ENCODE data around the gene ZMYND11.
A peak's percentile ranks its signal among the peaks of the same experiment; 100 is the strongest.

ZMYND11 gene

GRCh38 chr10:283916-284356 is 148.7 kb downstream of the ZMYND11 start:
- TF ChIP-seq CTCF (IDR thresholded peaks at IDR 0.05) = no peak
- no peak overlapping the region for H3K27ac ChIP-seq

- H3K27ac ChIP-seq = peak overlapping the region; percentile 48
Measured at GRCh38 chr10:285216-285615, 150.0 kb downstream of the ZMYND11 start.

DNA sequence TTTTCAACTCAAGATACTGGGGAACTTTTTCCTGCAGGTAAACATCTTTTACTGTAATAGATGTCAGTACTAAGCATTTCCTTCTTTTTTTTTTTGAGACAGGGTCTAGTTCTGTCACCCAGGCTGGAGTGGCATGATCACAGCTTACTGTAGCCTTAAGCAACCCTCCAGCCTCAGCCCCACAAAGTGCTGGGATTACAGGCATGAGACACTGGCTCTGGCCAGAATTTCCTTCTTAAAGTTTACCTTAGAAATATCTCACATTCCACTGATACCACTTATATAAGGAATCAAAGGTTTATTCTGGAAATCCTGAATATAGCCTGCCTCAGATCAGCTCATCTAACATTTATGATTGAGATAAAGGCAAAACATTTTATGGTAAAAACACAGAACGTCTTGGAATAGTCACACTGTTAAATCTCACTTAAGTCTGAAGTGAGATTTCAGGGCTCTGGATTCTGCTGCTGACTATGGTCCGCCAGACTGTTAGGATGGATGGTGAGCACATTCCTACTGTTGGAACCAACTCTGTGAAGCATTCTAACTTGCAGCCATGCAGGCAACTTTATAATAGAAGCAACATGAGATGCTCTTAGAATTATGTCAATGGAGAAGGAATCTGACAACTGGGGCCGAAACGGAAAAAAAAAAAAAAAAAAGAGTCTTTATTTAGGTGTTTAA is 151.9 kb downstream of the ZMYND11 start:
- H3K27ac ChIP-seq = no peak overlapping the region

More at GRCh38 chr10:285216-285615, 150.0 kb downstream of the ZMYND11 start:
- TF ChIP-seq ZFX (IDR thresholded peaks at IDR 0.05; ENCODE audit: borderline replicate concordance) (no peak), CTCF (IDR thresholded peaks at IDR 0.05) (no peak)

GRCh38 chr10:287814-288213 is 152.6 kb downstream of the ZMYND11 start:
- H3K27ac ChIP-seq = no peak overlapping the region
- TF ChIP-seq CTCF (IDR thresholded peaks at IDR 0.05) = no peak
- no peak for TF ChIP-seq ZFX (IDR thresholded peaks at IDR 0.05; ENCODE audit: borderline replicate concordance)

More for the DNA sequence above, 151.9 kb downstream of the ZMYND11 start:
- TF ChIP-seq ZFX (IDR thresholded peaks at IDR 0.05; ENCODE audit: borderline replicate concordance) = no peak
- no peak for TF ChIP-seq CTCF (IDR thresholded peaks at IDR 0.05)

DNA sequence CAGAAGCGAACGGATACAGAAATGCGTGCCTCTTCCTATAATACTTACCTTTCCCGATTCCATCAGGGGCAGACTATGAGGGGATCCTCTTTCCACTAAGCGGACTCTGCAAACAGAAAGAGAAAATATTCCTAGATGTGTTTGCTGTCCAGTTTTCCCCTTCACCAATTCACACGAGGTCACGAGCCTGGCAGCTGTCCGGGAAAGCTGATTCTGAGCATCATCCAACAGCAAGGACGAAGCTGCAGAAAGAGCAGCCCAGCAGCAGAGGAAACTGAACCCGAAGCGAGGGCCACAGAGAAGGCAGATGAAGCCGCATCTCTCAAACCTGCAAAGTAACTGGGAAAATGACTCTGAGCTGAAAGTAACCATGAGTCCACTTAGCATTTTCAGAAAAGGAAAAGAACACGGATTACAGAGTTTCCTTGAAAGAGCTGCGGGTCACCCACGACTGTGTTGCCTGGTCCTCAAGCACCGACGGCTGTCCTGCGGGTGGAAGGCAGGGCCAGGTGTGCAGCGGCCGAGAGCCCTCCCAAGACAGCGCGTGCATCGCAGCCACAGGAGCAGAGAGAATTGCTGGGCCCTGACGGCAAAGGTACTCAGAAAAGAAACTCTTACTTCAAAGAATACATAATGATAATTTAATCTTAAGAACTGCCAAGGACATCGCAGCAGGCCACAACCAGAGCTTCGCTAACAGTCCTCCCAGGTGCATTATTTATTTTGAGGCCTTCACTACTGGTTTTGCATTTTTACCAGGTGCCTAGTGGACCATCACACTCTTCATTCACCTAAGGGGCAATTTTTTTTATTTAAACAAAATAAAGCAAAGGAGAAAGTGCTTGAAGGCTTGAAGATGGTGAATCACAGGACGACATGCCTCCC is 153.3 kb downstream of the ZMYND11 start:
- TF ChIP-seq ZFX (IDR thresholded peaks at IDR 0.05; ENCODE audit: borderline replicate concordance) (no peak), CTCF (IDR thresholded peaks at IDR 0.05) (no peak)
- H3K27ac ChIP-seq = no peak overlapping the region

GRCh38 chr10:289581-289980 is 154.3 kb downstream of the ZMYND11 start:
- TF ChIP-seq ZFX (IDR thresholded peaks at IDR 0.05; ENCODE audit: borderline replicate concordance) (no peak), CTCF (IDR thresholded peaks at IDR 0.05) (no peak)
- no peak overlapping the region for H3K27ac ChIP-seq
